IMR-90 (cell line): ENCODE measurements around the gene NATD1. TPM values are rescaled to one million over a fixed set of nuclear protein-coding genes. Genes with fewer than 3 reads are reported as not detected.

Source experiments
- ATAC-seq: fragments of 200-7000 bp; cut with Tn5 transposase; 2 replicates; pipeline ENCODE4 v1.9.1; 2020; ENCODE audit warnings: low read depth, mild to moderate bottlenecking, moderate library complexity
- BruUV-seq: library from RNA; stranded (reverse); fragments of 400-500 nt; replicated peaks from 2 replicates; lab custom pipeline; 2021; lab: Mats Ljungman, UMichigan
- CTCF ChIA-PET: fragments of 300-600 bp; formaldehyde crosslinking; extraction: SDS; loops from one replicate; lab custom pipeline; 2021; ENCODE audit warnings: antibody characterized with exemption; lab: Yijun Ruan, JAX
- POLR2A ChIA-PET: fragments of 300-600 bp; sonication (Branson Sonifier 250); formaldehyde crosslinking; loops from one replicate; lab custom pipeline; 2022; ENCODE audit warnings: antibody characterized with exemption; ENCODE audit not compliant: unreplicated experiment; lab: Charles Lee
- DNase-seq: peaks from one replicate; pipeline ENCODE4 v3.0.0; 2013
- H2AFZ ChIP-seq: replicated peaks from 2 replicates; pipeline ENCODE3; 2013; ENCODE audit warnings: low read length, mild to moderate bottlenecking; ENCODE audit not compliant: poor library complexity
- H2AK5ac ChIP-seq: 2 replicates; pipeline ENCODE4 v1.6.1; 2013; ENCODE audit warnings: low read depth, low read length, inconsistent platforms
- H2AK9ac ChIP-seq: replicated peaks from 2 replicates; pipeline ENCODE3; 2013; ENCODE audit warnings: mild to moderate bottlenecking, low read depth, low read length, moderate library complexity; ENCODE audit not compliant: poor library complexity
- H2BK120ac ChIP-seq: 2 replicates; pipeline ENCODE4 v1.6.1; 2013; ENCODE audit warnings: low read depth, low read length, inconsistent platforms
- H2BK15ac ChIP-seq: 3 replicates; pipeline ENCODE4 v1.6.1; 2013; ENCODE audit warnings: low read depth, low read length, inconsistent platforms
- H2BK20ac ChIP-seq: 2 replicates; pipeline ENCODE4 v1.6.1; 2013; ENCODE audit warnings: low read depth, mild to moderate bottlenecking, inconsistent platforms, low read length, moderate library complexity
- H2BK5ac ChIP-seq: 2 replicates; pipeline ENCODE4 v1.6.1; 2013; ENCODE audit warnings: mild to moderate bottlenecking, low read depth, low read length, inconsistent platforms; ENCODE audit not compliant: poor library complexity, severe bottlenecking
- H3K14ac ChIP-seq: replicated peaks from 2 replicates; pipeline ENCODE4 v1.6.1; 2013; ENCODE audit warnings: low read depth, low read length, inconsistent platforms
- H3K18ac ChIP-seq: 2 replicates; pipeline ENCODE4 v1.6.1; 2013; ENCODE audit warnings: low read depth, low read length, control low read depth
- H3K23ac ChIP-seq: 2 replicates; pipeline ENCODE4 v1.6.1; 2013; ENCODE audit warnings: low read depth, low read length, inconsistent platforms
- H3K27ac ChIP-seq: 2 replicates; pipeline ENCODE4 v1.5.1; 2013; ENCODE audit warnings: mild to moderate bottlenecking, control low read depth, low read length; ENCODE audit not compliant: insufficient read depth
- H3K27me3 ChIP-seq: 2 replicates; pipeline ENCODE4 v1.6.1; 2013; ENCODE audit warnings: low read length; ENCODE audit not compliant: control insufficient read depth, insufficient read depth
- H3K36me3 ChIP-seq: 2 replicates; pipeline ENCODE4 v1.6.1; 2013; ENCODE audit warnings: low read length, mixed read lengths; ENCODE audit not compliant: control insufficient read depth, insufficient read depth
- H3K4ac ChIP-seq: 2 replicates; pipeline ENCODE4 v1.6.1; 2013; ENCODE audit warnings: low read depth, low read length, inconsistent platforms
- H3K4me1 ChIP-seq: 2 replicates; pipeline ENCODE4 v1.6.1; 2013; ENCODE audit warnings: low read length, mixed read lengths; ENCODE audit not compliant: control insufficient read depth, insufficient read depth
- H3K4me2 ChIP-seq: 2 replicates; pipeline ENCODE4 v1.6.1; 2013; ENCODE audit warnings: low read depth, mild to moderate bottlenecking, control low read depth, low read length, moderate library complexity
- H3K4me3 ChIP-seq: 2 replicates; pipeline ENCODE4 v1.5.1; 2013; ENCODE audit warnings: low read depth, mild to moderate bottlenecking, control low read depth, low read length, moderate library complexity; ENCODE audit not compliant: insufficient read depth
- H3K56ac ChIP-seq: 2 replicates; pipeline ENCODE4 v1.6.1; 2013; ENCODE audit warnings: low read length, inconsistent platforms; ENCODE audit not compliant: insufficient read depth; ENCODE audit errors: extremely low read depth
- H3K79me1 ChIP-seq, 2 experiments: 2 replicates each; pipeline ENCODE4 v1.6.1; 2013; ENCODE audit warnings: low read length in 2 of 2, inconsistent platforms in 1 of 2, low read depth in 1 of 2
- H3K9ac ChIP-seq: 2 replicates; pipeline ENCODE4 v1.6.1; 2013; ENCODE audit warnings: low read depth, low read length, control low read depth
- H3K9me1 ChIP-seq: 2 replicates; pipeline ENCODE4 v1.6.1; 2013; ENCODE audit warnings: low read length, inconsistent platforms; ENCODE audit not compliant: insufficient read depth
- H3K9me3 ChIP-seq: 2 replicates; pipeline ENCODE4 v1.6.1; 2013; ENCODE audit warnings: low read length; ENCODE audit not compliant: control insufficient read depth, insufficient read depth
- H4K20me1 ChIP-seq: 2 replicates; pipeline ENCODE4 v1.6.1; 2013; ENCODE audit warnings: low read length, inconsistent platforms; ENCODE audit not compliant: insufficient read depth
- H4K5ac ChIP-seq: 2 replicates; pipeline ENCODE4 v1.6.1; 2013; ENCODE audit warnings: mild to moderate bottlenecking, low read depth, low read length, control low read depth
- H4K8ac ChIP-seq, 2 experiments: 2 replicates each; pipeline ENCODE4 v1.6.1; 2013; ENCODE audit warnings: low read depth in 2 of 2, low read length in 2 of 2, control low read depth in 1 of 2, inconsistent platforms in 1 of 2
- H4K91ac ChIP-seq: 2 replicates; pipeline ENCODE4 v1.6.1; 2013; ENCODE audit warnings: low read depth, low read length, inconsistent platforms; ENCODE audit not compliant: insufficient read depth
- BHLHE40 ChIP-seq: fragments of 150-350 bp; IDR thresholded peaks from 2 replicates; pipeline ENCODE4 v1.6.1; 2016; ENCODE audit warnings: mild to moderate bottlenecking, low read depth, low read length
- RAD21 ChIP-seq: IDR thresholded peaks from 2 replicates; pipeline ENCODE4 v1.6.1; 2012; ENCODE audit warnings: low read length, improper control_type of control experiment
- WGBS, 2 experiments: methylation state at CpG; one replicate each; pipeline versions ENCODE4 v1.1.5 to v1.1.7; 2013; ENCODE audit warnings: missing lambda C conversion rate in 2 of 2; ENCODE audit not compliant: insufficient read length in 1 of 2; ENCODE audit errors: extremely low coverage in 2 of 2; 5-methylcytosine and 5-hydroxymethylcytosine counted together
- dilution Hi-C: fragments of 300-500 bp; cut with HindIII; formaldehyde crosslinking; loops from one replicate; pipeline ENCODE4 v1.14.3; 2018; ENCODE audit warnings: low sequenced_read_pairs; ENCODE audit not compliant: unreplicated experiment
- in situ Hi-C: fragments of 300-500 bp; cut with MboI; formaldehyde crosslinking; loops from 3 replicates; pipeline ENCODE4 v1.14.3; 2019; ENCODE audit warnings: low sequenced_read_pairs, inconsistent platforms, mixed read lengths
- intact Hi-C: fragments of 100-400 bp; cut with micrococcal nuclease; formaldehyde crosslinking; loops from 2 replicates; pipeline ENCODE4 v1.10.0; 2022
- polyA plus RNA-seq, 3 experiments: library from polyadenylated mRNA; depleted of rRNA; stranded (reverse); fragments of >200 nt; gene quantifications; 2 replicates each; pipeline ENCODE4 v1.2.3, GENCODE V29; 2012; ENCODE audit warnings: low replicate concordance in 1 of 3
- total RNA-seq: library from RNA; depleted of rRNA; stranded (reverse); fragments of >200 nt; gene quantifications from 2 replicates; pipeline ENCODE4 v1.2.3, GENCODE V29; 2012

Gene NATD1
- total and polyA plus RNA-seq, 2 of the 4 experiments (the other 2 are of a cell fraction): 0.90 to 4.3 TPM

DNA sequence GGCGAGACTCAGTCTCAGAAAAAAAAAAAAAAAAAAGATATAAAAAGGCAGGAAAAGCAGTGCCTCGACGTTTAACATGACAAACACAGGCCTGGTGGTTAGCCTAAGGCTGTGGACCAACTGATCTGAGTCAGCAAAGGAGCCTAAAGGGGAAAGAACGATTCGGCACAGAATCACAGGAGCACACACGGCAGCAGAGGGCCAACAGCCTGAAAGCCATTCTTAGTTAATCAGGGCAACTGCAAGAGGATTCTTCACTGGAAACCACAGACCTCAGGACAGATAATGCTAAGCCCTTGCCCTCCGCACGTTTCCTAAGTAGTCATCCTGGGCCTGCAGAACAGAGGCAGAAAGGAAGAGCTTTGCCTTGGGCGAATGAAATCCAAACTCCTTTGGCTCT, 53.9 kb downstream of the NATD1 start:
- Histone ChIP-seq H3K36me3 (peaks cover 26% of the 10 kb centered on the region), H3K18ac (no peak overlapping the region), H3K14ac (no peak overlapping the region), H3K9me3 (no peaks in the 10 kb centered on the region), H2AK5ac (no peak overlapping the region), H2AFZ (no peak overlapping the region), H3K27me3 (no peaks in the 10 kb centered on the region), H2BK15ac (no peak overlapping the region), H3K56ac (no peak overlapping the region), H3K23ac (no peak overlapping the region), H4K20me1 (peaks cover 80% of the 10 kb centered on the region), H3K9ac (no peak overlapping the region), H3K27ac (no peak overlapping the region), H3K9me1 (peaks cover 21% of the 10 kb centered on the region; the same call in 1 of the 2 replicates), H2BK5ac (no peak overlapping the region), H2AK9ac (no peak overlapping the region), H3K4ac (no peak overlapping the region), H4K8ac (no peak overlapping the region), H3K4me2 (no peak overlapping the region), H2BK20ac (no peak overlapping the region), H3K4me1 (peaks cover 2% of the 10 kb centered on the region; the same call in 1 of the 2 replicates), H2BK120ac (no peak overlapping the region), H3K4me3 (no peak overlapping the region), H4K91ac (no peak overlapping the region), H3K79me1 (peaks cover 17 to 78% of the 10 kb centered on the region in 2 experiments), H4K5ac (no peak overlapping the region)
- no peak for TF ChIP-seq RAD21
- TF ChIP-seq BHLHE40: 0 out of 2 replicates have a peak, but pooled peaks have one; percentile 5
- dilution Hi-C loops (no loop called here), intact Hi-C loops (no loop called here), in situ Hi-C loops (no loop called here)
- no peak for ATAC-seq
- ChIA-PET CTCF (no interaction called here), POLR2A (interaction anchor here (0.7 kb wide), 1 partner anchor 13 kb away, joined by 10 read pairs; no protein-coding TSS in a partner anchor)
- no peak for DNase-seq
- no TSS peak for BruUV-seq
- 87% methylated on average over 7 of the region's 9 CpGs; no CpG with 5 or more reads in 1 of the 2 experiments for WGBS, 2 experiments
